Lung (tissue), 12 donors: ENCODE measurements around the gene TEX13A. TPM values are rescaled to one million over a fixed set of nuclear protein-coding genes. Genes with fewer than 3 reads are reported as not detected.
"Not testable (repeated sequence)": the region's sequence is repeated elsewhere in the genome, so short reads cannot be mapped to it uniquely, and the experiment has no call there.

Experiments
- ATAC-seq: fragments of 200-7000 bp; cut with Tn5 transposase; one replicate; pipeline ENCODE4 v1.9.1; 2020; ENCODE audit warnings: moderate number of reproducible peaks; ENCODE audit not compliant: insufficient read depth, low FRiP score
- DNase-seq, 3 donors: peaks; one replicate each; pipeline ENCODE4 v3.0.0-alpha.2; 2013 to 2017
- H3K27ac ChIP-seq, 2 donors: one replicate each; pipeline ENCODE4 v1.5.1; 2013; ENCODE audit warnings: mild to moderate bottlenecking in 2 of 2, moderate library complexity in 2 of 2, control low read depth in 1 of 2, inconsistent platforms in 1 of 2, low read depth in 1 of 2, low read length in 1 of 2
- H3K27me3 ChIP-seq, 3 donors: one replicate each; pipeline ENCODE4 v1.5.1; 2013; ENCODE audit warnings: low read length in 2 of 3; ENCODE audit not compliant: control insufficient read depth in 3 of 3, insufficient read depth in 3 of 3
- H3K36me3 ChIP-seq, 4 donors: one replicate each; pipeline ENCODE4 v1.5.1; 2013; ENCODE audit warnings: low read length in 4 of 4, mild to moderate bottlenecking in 1 of 4, moderate library complexity in 1 of 4; ENCODE audit not compliant: control insufficient read depth in 4 of 4, insufficient read depth in 4 of 4
- H3K4me1 ChIP-seq, 5 donors: one replicate each; pipeline ENCODE4 v1.5.1; 2013; ENCODE audit warnings: low read length in 5 of 5, mild to moderate bottlenecking in 2 of 5, moderate library complexity in 1 of 5; ENCODE audit not compliant: control insufficient read depth in 5 of 5, insufficient read depth in 5 of 5
- H3K4me3 ChIP-seq: one replicate; pipeline ENCODE4 v1.5.1; 2013; ENCODE audit warnings: mild to moderate bottlenecking, control low read depth, moderate library complexity
- H3K9ac ChIP-seq, 2 donors: one replicate each; pipeline ENCODE4 v1.5.1; 2013; ENCODE audit warnings: low read length in 2 of 2, control low read depth in 1 of 2; ENCODE audit not compliant: insufficient read depth in 1 of 2
- H3K9me3 ChIP-seq, 4 donors: one replicate each; pipeline ENCODE4 v1.5.1; 2013; ENCODE audit warnings: low read length in 3 of 4, mild to moderate bottlenecking in 1 of 4, moderate library complexity in 1 of 4; ENCODE audit not compliant: control insufficient read depth in 4 of 4, insufficient read depth in 3 of 4
- WGBS, 2 donors: extraction: QIAGEN DNeasy Blood & Tissue Kit; methylation state at CpG; one replicate each; pipeline ENCODE4 v1.1.7; 2013; 5-methylcytosine and 5-hydroxymethylcytosine counted together
- polyA plus RNA-seq, 2 donors: library from polyadenylated mRNA; stranded (reverse); fragments of 200-250 nt; gene quantifications; one replicate each; pipeline ENCODE4 v1.2.1, GENCODE V29; 2013
- total RNA-seq, 2 donors: library from RNA; depleted of rRNA in 1 of 2; stranded (reverse); fragments of >200 nt in 1 of 2; gene quantifications; one replicate each; pipeline ENCODE4 v1.2.1, GENCODE V29; 2014 to 2021
- TF ChIP-seq, protein P1 (sequence below): IDR thresholded peaks from 2 replicates; pipeline ENCODE4 v1.5.1; 2012; ENCODE audit warnings: mild to moderate bottlenecking; ENCODE audit errors: control extremely low read depth, extremely low read depth
- donor health status: control.
- donor health status: control.
- donor health status: Bipolar disorder and iron deficiency.
- donor health status: healthy.
- donor health status: DM: yes; HTN: yes; CAD: no.

Gene TEX13A
- total and polyA plus RNA-seq, 4 donors, result not detected

DNA sequence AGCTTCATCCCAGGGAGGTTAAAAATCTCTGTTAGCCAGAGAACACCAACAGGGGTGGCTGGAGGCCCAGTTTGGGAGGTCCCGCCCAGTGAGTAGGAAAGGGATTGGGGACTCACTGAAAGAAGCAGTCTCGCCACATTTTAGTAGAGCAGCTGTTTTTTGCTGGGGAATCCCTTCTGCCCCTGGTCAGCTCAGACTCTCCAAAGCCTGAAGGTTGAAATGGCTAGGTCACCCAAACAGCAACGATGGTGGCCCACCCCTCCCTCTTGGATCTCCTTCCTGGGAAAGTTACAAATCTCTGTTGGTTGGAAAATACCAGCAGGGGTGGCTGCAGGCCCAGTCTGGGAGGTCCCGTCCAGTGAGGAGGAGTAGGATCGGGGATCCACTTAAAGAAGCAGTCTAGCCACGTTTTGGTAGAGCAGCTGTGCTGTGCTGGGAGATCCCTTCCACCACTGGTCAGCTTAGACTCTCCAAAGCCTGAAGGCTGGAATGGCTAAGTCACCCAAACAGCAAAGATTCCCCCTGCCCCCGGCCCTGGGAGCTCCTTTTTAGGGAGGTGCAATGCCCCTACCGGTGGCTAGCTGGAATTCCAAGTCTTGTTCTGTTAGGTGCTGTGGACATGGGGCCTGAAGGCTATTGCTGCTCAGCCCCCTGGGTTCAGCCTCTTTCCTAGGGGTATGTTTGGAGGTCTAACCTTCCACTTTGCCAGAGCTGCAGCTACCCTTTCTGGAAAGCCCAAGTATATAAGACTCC is 40.0 kb upstream of the TEX13A start:
- TF ChIP-seq, protein P1, sequence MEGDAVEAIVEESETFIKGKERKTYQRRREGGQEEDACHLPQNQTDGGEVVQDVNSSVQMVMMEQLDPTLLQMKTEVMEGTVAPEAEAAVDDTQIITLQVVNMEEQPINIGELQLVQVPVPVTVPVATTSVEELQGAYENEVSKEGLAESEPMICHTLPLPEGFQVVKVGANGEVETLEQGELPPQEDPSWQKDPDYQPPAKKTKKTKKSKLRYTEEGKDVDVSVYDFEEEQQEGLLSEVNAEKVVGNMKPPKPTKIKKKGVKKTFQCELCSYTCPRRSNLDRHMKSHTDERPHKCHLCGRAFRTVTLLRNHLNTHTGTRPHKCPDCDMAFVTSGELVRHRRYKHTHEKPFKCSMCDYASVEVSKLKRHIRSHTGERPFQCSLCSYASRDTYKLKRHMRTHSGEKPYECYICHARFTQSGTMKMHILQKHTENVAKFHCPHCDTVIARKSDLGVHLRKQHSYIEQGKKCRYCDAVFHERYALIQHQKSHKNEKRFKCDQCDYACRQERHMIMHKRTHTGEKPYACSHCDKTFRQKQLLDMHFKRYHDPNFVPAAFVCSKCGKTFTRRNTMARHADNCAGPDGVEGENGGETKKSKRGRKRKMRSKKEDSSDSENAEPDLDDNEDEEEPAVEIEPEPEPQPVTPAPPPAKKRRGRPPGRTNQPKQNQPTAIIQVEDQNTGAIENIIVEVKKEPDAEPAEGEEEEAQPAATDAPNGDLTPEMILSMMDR, result no peak
- ATAC-seq (no peak), DNase-seq (no peak)
- H3K9me3 ChIP-seq, result peaks cover 0 to 3% (median 1%) of the 10 kb centered on the region in 4 donors
- H3K27me3 ChIP-seq, result peaks cover 0 to 20% (median 4%) of the 10 kb centered on the region in 3 donors
- H3K4me3 ChIP-seq, result no peak overlapping the region
- H3K27ac ChIP-seq, result no peak overlapping the region
- WGBS, 2 donors, result 70 to 78% methylated on average over 7 to 8 of the region's 8 CpGs
- H3K4me1 ChIP-seq, result no peaks in the 10 kb centered on the region
- no peaks in the 10 kb centered on the region for H3K36me3 ChIP-seq
- H3K9ac ChIP-seq, result no peak overlapping the region

DNA sequence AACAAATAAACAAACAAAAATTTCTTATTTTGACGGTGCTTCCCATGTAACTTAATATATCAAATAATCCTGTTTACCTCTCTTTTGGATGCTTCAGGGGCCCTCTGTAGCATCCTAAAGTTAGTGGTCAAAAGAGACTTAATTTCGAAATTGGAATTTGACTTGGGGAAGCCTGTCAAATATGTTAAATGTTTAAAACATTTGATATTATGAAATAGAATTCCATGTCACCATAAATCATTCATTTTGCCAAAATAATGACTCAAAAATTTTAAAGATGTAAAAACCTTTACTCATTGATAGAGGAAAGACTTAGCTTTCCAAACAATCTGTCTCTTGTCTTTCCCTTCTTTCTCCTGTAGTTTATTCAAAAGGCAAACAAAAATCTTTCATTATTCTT is 20.6 kb upstream of the TEX13A start:
- H3K27ac ChIP-seq, result no peak overlapping the region
- H3K9ac ChIP-seq, result no peak overlapping the region
- DNase-seq (no peak), ATAC-seq (no peak)
- no peaks in the 10 kb centered on the region for H3K4me1 ChIP-seq
- H3K27me3 ChIP-seq, result peaks cover 0 to 36% (median 5%) of the 10 kb centered on the region in 3 donors
- H3K36me3 ChIP-seq, result no peaks in the 10 kb centered on the region
- WGBS, 2 donors, result 63 to 75% methylated on average over 2 of the region's 2 CpGs
- no peak overlapping the region for H3K4me3 ChIP-seq
- H3K9me3 ChIP-seq, result no peaks in the 10 kb centered on the region
- TF ChIP-seq, protein P1, result no peak

DNA sequence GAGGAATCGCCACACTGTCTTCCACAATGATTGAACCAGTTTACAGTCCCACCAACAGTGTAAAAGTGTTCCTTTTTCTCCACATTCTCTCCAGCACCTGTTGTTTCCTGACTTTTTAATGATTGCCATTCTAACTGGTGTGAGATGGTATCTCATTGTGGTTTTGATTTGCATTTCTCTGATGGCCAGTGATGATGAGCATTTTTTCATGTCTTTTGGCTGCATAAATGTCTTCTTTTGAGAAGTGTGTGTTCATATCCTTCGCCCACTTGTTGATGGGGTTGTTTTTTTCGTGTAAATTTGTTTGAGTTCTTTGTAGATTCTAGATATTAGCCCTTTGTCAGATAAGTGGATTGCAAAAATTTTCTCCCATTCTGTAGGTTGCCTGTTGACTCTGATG is 16.9 kb upstream of the TEX13A start:
- not testable (repeated sequence) for H3K4me1 ChIP-seq, H3K4me3 ChIP-seq, H3K36me3 ChIP-seq, ATAC-seq, DNase-seq, H3K9ac ChIP-seq, H3K9me3 ChIP-seq, H3K27ac ChIP-seq
- WGBS, 2 donors, result 55 to 91% methylated on average over 3 of the region's 3 CpGs
- H3K27me3 ChIP-seq, result peaks cover 0 to 46% (median 0%) of the 10 kb centered on the region in 3 donors

DNA sequence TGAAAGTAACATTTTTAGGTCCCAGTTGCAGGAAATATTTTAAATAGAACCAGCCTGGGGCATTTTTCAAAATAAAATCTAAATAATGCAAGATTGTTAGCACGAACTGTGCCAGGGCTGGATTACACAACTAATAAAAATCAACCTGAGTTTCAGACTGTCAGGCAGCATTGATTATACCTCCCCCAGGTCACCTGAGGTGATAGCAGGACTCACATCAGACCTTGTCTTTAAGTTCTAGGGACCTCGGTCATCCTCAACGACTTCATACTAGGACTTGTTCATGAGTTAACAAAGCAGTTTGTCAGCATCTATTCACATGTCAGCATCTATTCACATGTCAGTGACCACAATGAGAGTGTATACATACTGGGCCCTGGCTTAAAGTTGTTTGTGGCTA is 8.7 kb upstream of the TEX13A start:
- H3K27me3 ChIP-seq, result peaks cover 0 to 29% (median 2%) of the 10 kb centered on the region in 3 donors
- H3K4me1 ChIP-seq, result no peaks in the 10 kb centered on the region
- no peak overlapping the region for H3K9ac ChIP-seq
- H3K4me3 ChIP-seq, result no peak overlapping the region
- ATAC-seq (no peak), DNase-seq (no peak)
- TF ChIP-seq, protein P1, result no peak
- 69 to 83% methylated on average over 3 of the region's 3 CpGs for WGBS, 2 donors
- H3K36me3 ChIP-seq, result no peaks in the 10 kb centered on the region
- H3K27ac ChIP-seq, result no peak overlapping the region
- no peaks in the 10 kb centered on the region for H3K9me3 ChIP-seq
